Thyroid gland (tissue), 4 donors: ENCODE data around the gene SAT1.

Experiments
- CTCF ChIP-seq, 6 experiments: fragments of 200-600 bp in 3 of 6; fragments of 450-650 bp in 3 of 6; sonication (generic) in 3 of 6; IDR thresholded peaks; one replicate each; pipeline ENCODE4 v1.5.1; 2016 to 2019; ENCODE audit warnings: antibody characterized with exemption in 6 of 6, mild to moderate bottlenecking in 2 of 6, inconsistent platforms in 1 of 6, moderate library complexity in 1 of 6
- POLR2A ChIP-seq, 2 donors: fragments of 450-650 bp; IDR thresholded peaks; one replicate each; pipeline ENCODE4 v1.6.1; 2017; ENCODE audit warnings: antibody characterized with exemption in 2 of 2, mild to moderate bottlenecking in 2 of 2, moderate library complexity in 1 of 2

DNA sequence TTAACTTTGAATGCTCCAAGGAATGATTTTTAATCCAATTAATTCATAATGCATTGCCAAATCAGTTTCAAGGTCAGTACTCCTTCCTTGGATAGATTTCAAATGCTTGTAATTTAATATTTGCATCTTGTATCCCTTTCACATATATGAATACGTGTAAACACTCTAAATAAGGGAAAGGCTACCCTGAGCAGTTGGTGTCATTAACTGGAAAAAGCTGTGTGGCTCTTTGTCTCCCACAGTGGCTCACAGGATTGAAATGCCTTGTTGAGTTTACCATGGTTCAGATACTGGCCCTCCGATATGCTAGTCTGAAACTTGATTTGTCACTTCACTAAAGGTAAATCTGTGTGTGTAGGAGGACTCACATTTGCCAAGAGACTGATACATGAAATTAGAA lies 23.2 kb upstream of the SAT1 start:
- no peak for TF ChIP-seq CTCF (IDR thresholded peaks at IDR 0.05)
- TF ChIP-seq POLR2A (IDR thresholded peaks at IDR 0.05): no peak
